ENCODE data around the gene PRKACB.
"Not testable (repeated sequence)": the region's sequence is repeated elsewhere in the genome, so short reads cannot be mapped to it uniquely, and the experiment has no call there.

Gene PRKACB

GRCh38 chr1:84272401-84272800 lies 128.3 kb downstream of the PRKACB start:
- peak; percentile 91 for DNase-seq

GRCh38 chr1:84277343-84278059 lies 133.4 kb downstream of the PRKACB start:
- no peak for DNase-seq

GRCh38 chr1:84278905-84279304 lies 134.8 kb downstream of the PRKACB start:
- no peak for DNase-seq

GRCh38 chr1:84280912-84281311 lies 136.8 kb downstream of the PRKACB start:
- DNase-seq = no peak

- DNase-seq = no peak
Measured at GRCh38 chr1:84282780-84283333, 138.8 kb downstream of the PRKACB start.

- no peak for DNase-seq
Measured at GRCh38 chr1:84283381-84283780, 139.3 kb downstream of the PRKACB start.

GRCh38 chr1:84286071-84286470 lies 142.0 kb downstream of the PRKACB start:
- DNase-seq = no peak

- DNase-seq = not testable (repeated sequence)
Measured at GRCh38 chr1:84287389-84287788, 143.3 kb downstream of the PRKACB start.

Measured in NCI-H526 treated with DMSO at 0.1 percent for 48 hours (cell line).